Measurements from ENCODE around the gene SOD3.

SOD3 gene

GRCh38 chr4:24775032-24775605, 20.3 kb upstream of the SOD3 start:
- DNase-seq (ENCODE audit: low spot score) = no peak

GRCh38 chr4:24775750-24776149, 19.6 kb upstream of the SOD3 start:
- no peak for DNase-seq (ENCODE audit: low spot score)

DNA sequence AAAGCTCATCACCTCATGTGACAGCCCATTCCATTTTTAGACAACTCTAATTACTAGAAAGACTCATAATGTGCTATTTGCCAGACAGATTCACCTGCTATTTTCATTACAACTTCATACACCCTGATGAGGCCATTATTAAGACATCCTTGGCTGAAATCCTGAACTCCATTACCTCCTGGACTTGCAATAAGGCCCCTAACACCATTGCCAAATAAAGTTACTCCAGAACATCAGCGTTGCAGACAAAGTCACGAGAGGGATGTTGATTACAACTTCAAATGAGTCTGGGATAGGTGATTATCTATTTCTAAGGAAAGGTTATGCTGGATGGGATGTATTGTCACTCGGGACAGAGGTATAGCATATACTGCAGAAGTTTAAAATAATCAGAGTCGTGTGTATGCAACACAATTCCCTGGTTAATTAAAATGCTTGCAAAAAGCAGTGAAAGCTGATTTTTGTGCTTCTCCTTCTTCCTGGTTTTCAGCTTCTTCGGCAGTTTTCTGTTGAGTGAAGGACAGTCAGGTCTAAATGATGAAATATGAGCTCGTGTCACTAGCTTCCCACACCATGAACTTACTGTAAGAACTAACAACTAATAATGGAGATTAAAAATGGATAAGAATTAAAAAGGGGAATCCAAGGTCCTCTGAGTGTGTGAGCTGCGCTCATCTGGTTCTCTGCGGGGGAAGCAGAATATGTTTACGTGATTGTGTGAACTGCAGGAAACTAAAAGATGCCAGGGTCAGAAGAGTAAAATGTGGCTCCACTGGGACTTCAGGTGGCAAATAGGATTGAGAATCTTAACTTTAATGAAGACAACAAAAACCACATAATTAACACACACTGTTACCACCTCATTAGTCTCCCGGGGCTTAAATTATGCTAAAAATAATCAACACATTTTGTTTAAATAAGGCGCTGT, 17.6 kb upstream of the SOD3 start:
- no peak for DNase-seq (ENCODE audit: low spot score)

- DNase-seq (ENCODE audit: low spot score) = no peak
Measured at GRCh38 chr4:24778464-24779225, 16.7 kb upstream of the SOD3 start.

GRCh38 chr4:24780936-24781495, 14.4 kb upstream of the SOD3 start:
- no peak for DNase-seq (ENCODE audit: low spot score)

- DNase-seq (ENCODE audit: low spot score) = no peak
Measured at GRCh38 chr4:24781999-24782745, 13.2 kb upstream of the SOD3 start.

GRCh38 chr4:24783506-24783905, 11.9 kb upstream of the SOD3 start:
- DNase-seq (ENCODE audit: low spot score) = no peak

- DNase-seq (ENCODE audit: low spot score) = no peak
Measured at GRCh38 chr4:24791043-24791442, 4.3 kb upstream of the SOD3 start.

DNA sequence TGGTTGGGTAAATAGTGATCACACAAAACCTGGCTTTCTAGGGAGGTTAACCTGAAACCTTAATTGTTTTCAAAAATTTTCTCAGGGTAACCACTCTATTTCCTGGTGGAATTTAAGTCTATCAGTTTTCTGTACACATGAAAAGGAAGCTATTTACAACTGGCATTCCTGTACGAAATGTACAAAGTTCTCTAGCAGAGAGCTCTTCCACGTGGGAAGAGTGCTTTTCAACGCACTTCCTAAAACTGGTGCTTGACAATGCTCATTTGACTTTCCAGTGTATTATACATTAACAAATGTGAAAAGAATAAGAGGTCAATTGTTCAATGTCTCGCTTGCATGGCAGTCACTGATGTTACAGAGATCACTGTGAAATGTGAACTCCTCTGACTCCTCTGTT, 2.8 kb upstream of the SOD3 start:
- DNase-seq (ENCODE audit: low spot score) = no peak

DNA sequence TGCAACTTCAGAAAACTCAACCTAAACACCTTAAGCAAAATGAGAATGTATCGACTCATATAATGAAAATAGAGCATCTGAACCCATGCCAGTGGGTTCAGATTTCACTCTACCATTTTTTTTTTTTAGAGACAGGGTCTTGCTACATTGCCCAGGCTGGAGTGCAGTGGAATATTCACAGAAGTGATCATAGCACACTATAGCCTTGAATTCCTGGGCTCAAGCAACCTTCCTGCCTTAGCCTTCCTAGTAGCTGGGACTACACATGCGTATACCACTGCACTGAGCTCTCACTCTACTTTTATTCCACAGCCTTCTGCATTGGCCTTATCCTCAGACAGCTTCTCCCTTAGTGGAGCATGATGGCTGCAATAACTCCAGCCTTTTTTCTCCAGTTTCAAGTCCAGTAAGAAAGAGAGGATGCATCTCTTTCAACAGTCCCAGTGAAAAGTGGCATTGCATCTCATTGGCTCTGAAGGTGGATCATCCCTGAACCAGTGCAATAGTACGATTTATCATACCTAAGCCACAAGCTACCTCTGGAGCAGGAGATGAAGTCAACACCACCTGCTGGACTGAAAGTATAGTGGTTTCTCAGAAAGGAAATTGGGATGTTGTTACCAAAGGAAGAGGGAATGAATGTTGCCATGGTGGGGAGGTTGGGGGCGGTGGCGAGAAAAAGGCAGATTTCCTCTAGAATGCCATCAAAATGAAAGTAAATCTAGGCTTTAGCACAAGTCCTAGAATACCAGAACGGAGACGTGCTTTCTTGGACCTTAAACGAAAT, 2.0 kb upstream of the SOD3 start:
- no peak for DNase-seq (ENCODE audit: low spot score)

DNA sequence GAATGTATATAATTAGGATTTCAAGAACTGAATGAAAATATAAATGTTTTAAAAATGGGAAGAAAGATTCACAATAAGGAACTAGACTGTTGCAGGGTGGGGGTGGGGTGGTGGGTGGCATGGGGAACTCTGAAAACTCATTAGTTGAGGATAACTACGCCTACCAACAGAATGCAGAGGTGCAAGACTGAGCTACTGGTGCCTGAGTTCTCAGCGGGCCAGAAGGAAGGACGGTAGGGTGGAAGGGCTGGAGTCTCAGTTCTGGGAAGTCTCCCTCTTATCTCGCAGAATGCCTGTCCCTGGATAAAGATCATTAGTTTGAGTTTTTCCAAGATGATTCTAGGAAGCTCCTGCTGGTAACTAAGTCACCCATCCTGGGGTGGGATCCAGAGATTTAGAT, 1.3 kb upstream of the SOD3 start:
- DNase-seq (ENCODE audit: low spot score) = no peak

DNA sequence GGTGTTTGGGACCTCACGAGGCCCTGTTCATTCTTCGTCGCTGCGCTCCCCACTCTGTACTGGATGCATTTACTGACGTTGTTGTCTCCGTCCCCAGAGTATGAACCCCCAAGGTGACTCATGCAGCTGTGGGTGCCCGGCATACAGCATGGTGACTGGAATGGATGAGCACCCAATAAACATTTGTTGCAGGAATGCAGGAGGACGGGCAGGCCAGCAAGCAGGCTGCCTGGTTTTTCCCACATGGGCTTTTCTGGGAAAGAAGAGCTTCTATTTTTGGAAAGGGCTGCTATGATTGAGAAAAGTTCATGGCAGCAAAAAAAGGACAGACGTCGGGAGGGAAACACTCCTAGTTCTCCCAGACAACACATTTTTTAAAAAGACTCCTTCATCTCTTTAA, 893 bp upstream of the SOD3 start:
- DNase-seq (ENCODE audit: low spot score) = no peak

DNA sequence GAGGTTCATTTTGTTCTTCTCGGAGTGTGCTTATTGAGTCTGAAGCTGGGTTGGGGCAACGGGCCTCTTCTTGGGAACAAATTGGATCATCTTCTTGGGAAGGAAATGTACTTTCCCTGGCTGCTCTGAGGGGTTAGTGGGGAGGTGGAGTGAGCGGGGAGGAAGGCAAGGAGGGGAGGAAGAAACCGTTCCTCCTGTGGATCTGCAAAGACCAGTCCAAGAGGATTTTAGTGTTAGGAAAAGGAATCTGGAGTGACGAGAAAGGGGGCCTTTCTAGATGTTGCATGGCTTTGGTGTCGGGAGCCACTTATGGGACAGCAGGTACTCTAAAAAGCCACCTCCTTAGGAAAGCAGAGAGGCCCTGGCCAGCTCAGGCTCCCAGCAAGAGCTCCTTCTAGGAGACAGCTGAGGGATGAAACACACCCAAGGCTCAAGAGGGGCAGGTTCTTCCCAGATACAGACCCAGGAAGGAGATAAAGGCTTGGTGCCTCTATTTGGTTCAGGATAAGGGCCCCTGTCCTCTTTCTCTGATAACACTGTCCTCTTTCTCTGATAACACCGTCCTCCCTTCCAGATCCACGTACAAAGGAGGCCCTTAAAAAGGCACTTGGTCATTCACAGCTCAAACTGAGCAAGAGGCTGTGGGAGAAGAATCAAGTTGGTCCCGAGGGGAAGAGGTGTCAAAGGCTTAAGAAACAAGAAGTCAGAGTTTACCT, 451 bp downstream of the SOD3 start:
- no peak for DNase-seq (ENCODE audit: low spot score)

DNA sequence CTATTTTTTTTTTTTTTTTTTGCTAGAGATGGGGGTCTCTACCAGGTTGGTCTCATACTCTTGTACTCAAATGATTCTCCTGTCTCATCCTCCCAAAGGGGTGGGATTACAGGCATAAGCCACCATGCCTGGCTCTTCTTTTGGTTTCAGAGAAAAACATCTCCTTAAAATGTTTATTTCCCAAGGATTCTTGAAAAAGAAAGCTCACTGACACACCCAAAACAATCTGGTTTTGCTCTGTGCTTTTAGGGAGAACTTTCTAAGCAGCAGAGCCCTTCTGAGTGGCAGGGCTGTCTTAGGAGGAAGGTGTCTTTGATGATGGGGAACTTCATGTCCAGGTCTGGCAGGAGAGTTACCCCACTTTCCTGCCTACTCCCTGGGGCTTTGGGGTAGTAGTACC, 1.2 kb downstream of the SOD3 start:
- no peak for DNase-seq (ENCODE audit: low spot score)

DNA sequence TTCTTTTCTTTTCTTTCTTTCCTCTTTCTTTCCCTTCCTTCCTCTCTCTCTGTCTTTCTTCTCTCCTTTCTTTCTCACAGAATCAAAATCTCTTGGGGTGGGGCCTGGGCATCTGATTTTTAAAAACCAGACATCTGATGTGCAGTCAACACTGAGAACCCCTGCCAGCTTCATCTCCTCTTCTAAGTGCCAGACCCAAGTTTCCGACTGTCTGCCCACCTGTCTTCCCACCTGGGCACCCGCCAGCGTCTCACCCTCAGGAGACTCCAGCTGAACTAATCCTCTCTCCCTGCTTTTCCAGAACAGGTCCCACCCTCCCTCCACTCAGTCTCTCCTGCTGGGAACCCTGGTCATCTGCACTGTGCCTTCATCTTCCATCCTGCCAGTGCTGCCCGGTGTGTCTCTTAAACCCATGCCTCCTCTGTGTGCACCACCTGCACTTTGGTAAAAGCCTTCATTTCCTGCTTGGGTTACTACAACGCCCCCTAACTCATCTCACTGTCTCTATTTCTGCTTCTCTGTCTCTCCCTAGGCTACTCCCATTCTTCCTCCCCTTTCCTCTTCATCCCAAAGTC, 2.8 kb downstream of the SOD3 start:
- no peak for DNase-seq (ENCODE audit: low spot score)

DNA sequence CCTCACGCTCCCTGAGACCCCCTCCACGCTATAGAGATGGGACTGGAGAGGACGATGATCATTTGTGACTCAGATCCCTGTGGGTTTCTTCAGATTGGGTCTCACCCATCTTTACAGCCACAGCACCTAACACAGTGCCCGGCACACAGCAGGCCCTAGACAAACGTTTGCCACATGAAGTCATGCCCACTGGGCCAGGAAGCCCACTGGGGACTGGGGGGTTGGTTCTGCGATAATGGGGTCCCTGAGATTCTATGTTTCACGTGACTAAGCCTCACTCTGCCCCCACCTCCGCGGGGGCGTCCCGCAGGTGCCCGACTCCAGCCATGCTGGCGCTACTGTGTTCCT, 3.8 kb downstream of the SOD3 start:
- DNase-seq (ENCODE audit: low spot score) = no peak

- DNase-seq (ENCODE audit: low spot score) = no peak
Measured at GRCh38 chr4:24799544-24800324, 4.4 kb downstream of the SOD3 start.

DNA sequence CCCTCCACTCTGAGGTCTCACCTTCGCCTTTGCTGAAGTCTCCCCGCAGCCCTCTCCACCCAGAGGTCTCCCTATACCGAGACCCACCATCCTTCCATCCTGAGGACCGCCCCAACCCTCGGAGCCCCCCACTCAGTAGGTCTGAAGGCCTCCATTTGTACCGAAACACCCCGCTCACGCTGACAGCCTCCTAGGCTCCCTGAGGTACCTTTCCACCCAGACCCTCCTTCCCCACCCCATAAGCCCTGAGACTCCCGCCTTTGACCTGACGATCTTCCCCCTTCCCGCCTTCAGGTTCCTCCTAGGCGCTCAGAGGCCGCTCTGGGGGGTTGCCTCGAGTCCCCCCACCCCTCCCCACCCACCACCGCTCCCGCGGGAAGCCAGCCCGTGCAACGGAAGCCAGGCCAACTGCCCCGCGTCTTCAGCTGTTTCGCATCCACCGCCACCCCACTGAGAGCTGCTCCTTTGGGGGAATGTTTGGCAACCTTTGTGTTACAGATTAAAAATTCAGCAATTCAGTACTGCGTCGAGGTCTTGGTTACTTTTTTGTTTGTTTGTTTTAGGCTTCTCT, 5.0 kb downstream of the SOD3 start:
- DNase-seq (ENCODE audit: low spot score) = no peak

Data from CD4-positive, alpha-beta T cell treated with Interleukin-2 at 100 ng/mL for 4 hours (primary cell).